Keratinocyte (primary cell): ENCODE measurements around the gene KRTAP10-12. TPM values are rescaled to one million over a fixed set of nuclear protein-coding genes. Genes with fewer than 3 reads are reported as not detected.
A peak's percentile ranks its signal among the peaks of the same experiment; 100 is the strongest.

Source experiments
- DNase-seq: peaks from one replicate; pipeline ENCODE4 v3.0.0-alpha.2; 2011; ENCODE audit warnings: low read depth, missing footprints, low spot score
- FAIRE-seq: peaks from 2 replicates; lab custom pipeline; 2011; peaks lifted over from hg19 to GRCh38; lab: Jason Lieb, UNC
- H2AFZ ChIP-seq: 2 replicates; pipeline ENCODE4 v1.6.0; 2012; ENCODE audit warnings: low read length, control low read depth, inconsistent platforms; ENCODE audit not compliant: control insufficient read depth
- H3K27ac ChIP-seq: 2 replicates; pipeline ENCODE4 v1.5.1; 2011; ENCODE audit warnings: low read length; ENCODE audit not compliant: control insufficient read depth, insufficient read depth
- H3K27me3 ChIP-seq: 3 replicates; pipeline ENCODE4 v1.6.0; 2011; ENCODE audit warnings: low read length; ENCODE audit not compliant: control insufficient read depth, insufficient read depth; ENCODE audit errors: extremely low read depth
- H3K36me3 ChIP-seq, 2 experiments: 2 replicates in 1 of 2; 3 replicates in 1 of 2; pipeline ENCODE4 v1.5.1; 2011; ENCODE audit warnings: low read length in 2 of 2, mild to moderate bottlenecking in 1 of 2; ENCODE audit not compliant: control insufficient read depth in 2 of 2, insufficient read depth in 2 of 2; ENCODE audit errors: extremely low read depth in 1 of 2
- H3K4me1 ChIP-seq: 3 replicates; pipeline ENCODE4 v1.5.1; 2011; ENCODE audit warnings: low read length; ENCODE audit not compliant: control insufficient read depth, insufficient read depth; ENCODE audit errors: extremely low read depth
- H3K4me2 ChIP-seq: 3 replicates; pipeline ENCODE4 v1.6.0; 2011; ENCODE audit warnings: low read depth, low read length; ENCODE audit not compliant: control insufficient read depth, insufficient read depth; ENCODE audit errors: extremely low read depth
- H3K4me3 ChIP-seq, 3 experiments: fragments of 200-600 bp in 1 of 3; sonication (generic) in 1 of 3; 2 replicates in 2 of 3; 3 replicates in 1 of 3; pipeline ENCODE4 v1.5.1; 2011 to 2016; ENCODE audit warnings: low read length in 3 of 3, mild to moderate bottlenecking in 3 of 3, control low read depth in 2 of 3, inconsistent platforms in 1 of 3, low read depth in 1 of 3, mixed read lengths in 1 of 3, mixed run types in 1 of 3, moderate library complexity in 1 of 3; ENCODE audit not compliant: control insufficient read depth in 2 of 3, insufficient read depth in 2 of 3; ENCODE audit errors: extremely low read depth in 1 of 3
- H3K79me2 ChIP-seq: 2 replicates; pipeline ENCODE4 v1.6.0; 2012; ENCODE audit warnings: low read length; ENCODE audit not compliant: control insufficient read depth, insufficient read depth
- H3K9ac ChIP-seq: 3 replicates; pipeline ENCODE4 v1.6.0; 2011; ENCODE audit warnings: low read length; ENCODE audit not compliant: control insufficient read depth, insufficient read depth; ENCODE audit errors: extremely low read depth
- H3K9me1 ChIP-seq: 3 replicates; pipeline ENCODE4 v1.6.0; 2011; ENCODE audit warnings: low read length; ENCODE audit not compliant: control insufficient read depth, insufficient read depth; ENCODE audit errors: extremely low read depth
- H3K9me3 ChIP-seq: 2 replicates; pipeline ENCODE4 v1.5.1; 2012; ENCODE audit warnings: low read depth, low read length; ENCODE audit not compliant: control insufficient read depth
- H4K20me1 ChIP-seq: 3 replicates; pipeline ENCODE4 v1.6.0; 2011; ENCODE audit warnings: low read length; ENCODE audit not compliant: control insufficient read depth, insufficient read depth; ENCODE audit errors: extremely low read depth
- EZH2 ChIP-seq: IDR thresholded peaks from one replicate; pipeline ENCODE4 v1.6.1; 2012; ENCODE audit warnings: inconsistent platforms, mild to moderate bottlenecking, low read length, moderate library complexity
- dilution Hi-C: fragments of 300-500 bp; cut with MboI; formaldehyde crosslinking; loops from one replicate; pipeline ENCODE4 v1.7.0; 2020; ENCODE audit warnings: low sequenced_read_pairs; ENCODE audit not compliant: extremely low pct_ligation_motif_present
- polyA plus RNA-seq, 5 experiments: library from polyadenylated mRNA; depleted of rRNA in 3 of 5; stranded (reverse) in 3 of 5; stranded (forward) in 1 of 5; unstranded in 1 of 5; fragments of >200 nt; gene quantifications; 1 replicate in 1 of 5; 2 replicates in 3 of 5; 3 replicates in 1 of 5; pipeline versions ENCODE4 v1.2.1 to v1.2.3, GENCODE V29; 2011 to 2012; ENCODE audit warnings: missing spikeins in 2 of 5, low read depth in 1 of 5, low replicate concordance in 1 of 5
- TF ChIP-seq, protein P1 (sequence below), 3 experiments: IDR thresholded peaks in 1 of 3; conservative IDR thresholded peaks in 1 of 3; optimal IDR thresholded peaks in 1 of 3; 2 replicates in 2 of 3; 3 replicates in 1 of 3; pipeline versions ENCODE3 to v1.5.1; 2011; ENCODE audit warnings: low read length in 3 of 3, mild to moderate bottlenecking in 3 of 3, moderate library complexity in 2 of 3, control low read depth in 1 of 3, inconsistent platforms in 1 of 3; ENCODE audit not compliant: insufficient read depth in 2 of 3; ENCODE audit errors: extremely low read depth in 1 of 3

The KRTAP10-12 gene
- polyA plus RNA-seq, 1 donor (not counting 4 experiments of a cell fraction or from before 2014, with no cell fraction given), result not detected

DNA sequence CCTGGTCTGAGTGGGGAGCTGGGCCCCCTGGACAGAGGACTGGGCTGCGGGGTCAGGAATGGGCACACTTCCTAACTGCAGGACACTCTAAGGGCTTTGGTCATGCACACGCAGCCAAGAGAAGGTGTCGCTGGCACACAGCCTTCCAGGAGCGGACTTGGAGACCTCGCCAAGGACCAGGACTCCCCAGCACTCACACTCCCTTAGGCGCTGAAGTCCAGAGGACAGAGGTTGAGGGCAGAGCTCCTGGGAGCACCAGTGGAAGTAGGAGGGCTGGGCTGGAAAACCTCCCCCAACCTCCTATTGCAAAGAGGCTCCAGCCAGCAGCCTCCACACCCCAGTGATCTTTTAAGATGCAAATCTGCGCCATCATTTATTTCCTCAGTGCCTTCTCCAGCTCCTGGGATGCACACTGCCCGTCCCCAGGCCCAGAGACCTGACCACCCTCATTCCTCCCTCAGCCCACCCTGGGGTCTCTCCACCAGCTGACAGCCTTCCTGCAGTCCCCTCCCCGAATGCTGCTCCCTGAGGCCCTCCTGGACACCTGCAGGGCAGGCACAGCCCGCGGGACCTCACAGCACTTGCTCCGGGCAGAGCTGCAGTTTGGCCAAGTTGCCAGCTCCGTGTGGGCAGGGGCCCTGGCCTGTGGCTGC lies 11.4 kb downstream of the KRTAP10-12 start:
- H3K36me3 ChIP-seq, result no peaks in the 10 kb centered on the region
- H3K9me1 ChIP-seq, result no peaks in the 10 kb centered on the region
- no peak overlapping the region for H3K27ac ChIP-seq
- TF ChIP-seq, protein P1, sequence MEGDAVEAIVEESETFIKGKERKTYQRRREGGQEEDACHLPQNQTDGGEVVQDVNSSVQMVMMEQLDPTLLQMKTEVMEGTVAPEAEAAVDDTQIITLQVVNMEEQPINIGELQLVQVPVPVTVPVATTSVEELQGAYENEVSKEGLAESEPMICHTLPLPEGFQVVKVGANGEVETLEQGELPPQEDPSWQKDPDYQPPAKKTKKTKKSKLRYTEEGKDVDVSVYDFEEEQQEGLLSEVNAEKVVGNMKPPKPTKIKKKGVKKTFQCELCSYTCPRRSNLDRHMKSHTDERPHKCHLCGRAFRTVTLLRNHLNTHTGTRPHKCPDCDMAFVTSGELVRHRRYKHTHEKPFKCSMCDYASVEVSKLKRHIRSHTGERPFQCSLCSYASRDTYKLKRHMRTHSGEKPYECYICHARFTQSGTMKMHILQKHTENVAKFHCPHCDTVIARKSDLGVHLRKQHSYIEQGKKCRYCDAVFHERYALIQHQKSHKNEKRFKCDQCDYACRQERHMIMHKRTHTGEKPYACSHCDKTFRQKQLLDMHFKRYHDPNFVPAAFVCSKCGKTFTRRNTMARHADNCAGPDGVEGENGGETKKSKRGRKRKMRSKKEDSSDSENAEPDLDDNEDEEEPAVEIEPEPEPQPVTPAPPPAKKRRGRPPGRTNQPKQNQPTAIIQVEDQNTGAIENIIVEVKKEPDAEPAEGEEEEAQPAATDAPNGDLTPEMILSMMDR (optimal IDR thresholded peaks at IDR 0.05 in 1 of 3, IDR thresholded peaks at IDR 0.05 in 1 of 3, conservative IDR thresholded peaks at IDR 0.05 in 1 of 3; ENCODE audit: extremely low read depth in 1 of 3, insufficient read depth in 2 of 3, low read length in 3 of 3), result no peak
- no peak for TF ChIP-seq EZH2
- H3K27me3 ChIP-seq, result peaks cover 57% of the 10 kb centered on the region
- no peak for DNase-seq
- no peaks in the 10 kb centered on the region for H4K20me1 ChIP-seq
- H3K79me2 ChIP-seq, result no peaks in the 10 kb centered on the region
- FAIRE-seq, result no peak
- H3K9ac ChIP-seq, result no peak overlapping the region
- peaks cover 4% of the 10 kb centered on the region for H3K9me3 ChIP-seq
- dilution Hi-C loops, result no loop called here
- H3K4me2 ChIP-seq, result peak overlapping the region; percentile 91
- H2AFZ ChIP-seq, result no peak overlapping the region
- no peak overlapping the region for H3K4me3 ChIP-seq
- peaks cover 31% of the 10 kb centered on the region for H3K4me1 ChIP-seq

DNA sequence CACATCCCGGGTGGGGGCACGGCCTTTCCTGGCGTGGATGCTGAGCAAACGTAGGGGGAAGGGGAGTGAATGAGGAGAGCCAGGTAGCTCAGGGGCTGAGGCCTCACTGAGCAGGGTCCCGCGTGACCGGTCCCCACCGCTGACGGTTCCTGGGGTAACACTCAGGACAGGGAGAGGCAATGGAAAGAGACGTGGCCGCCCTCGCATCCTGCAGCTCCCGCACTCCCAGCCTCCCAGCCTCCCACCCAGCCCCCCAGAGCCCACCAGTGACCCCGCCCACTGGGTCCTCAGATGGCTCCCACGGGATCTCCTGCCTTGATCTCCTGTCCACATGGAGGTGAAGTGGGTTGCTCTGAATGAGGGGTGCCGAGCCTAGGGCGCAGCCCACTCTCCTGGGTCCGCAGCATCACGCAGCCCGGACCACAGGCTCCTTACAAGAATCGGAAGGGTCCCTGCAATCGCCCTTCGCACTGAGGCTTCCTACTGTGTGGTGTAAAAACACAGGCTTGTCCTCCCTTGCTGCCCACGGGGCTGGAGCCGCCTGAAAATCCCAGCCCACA lies 12.0 kb downstream of the KRTAP10-12 start:
- FAIRE-seq (no peak), DNase-seq (no peak)
- dilution Hi-C loops, result no loop called here
- peaks cover 31% of the 10 kb centered on the region for H3K4me1 ChIP-seq
- H3K27ac ChIP-seq, result no peak overlapping the region
- peak overlapping the region; percentile 26 for H3K9ac ChIP-seq
- H3K79me2 ChIP-seq, result no peaks in the 10 kb centered on the region
- H3K4me2 ChIP-seq, result peak overlapping the region; percentile 91
- H3K9me3 ChIP-seq, result peaks cover 4% of the 10 kb centered on the region
- TF ChIP-seq, protein P1 (optimal IDR thresholded peaks at IDR 0.05 in 1 of 3, IDR thresholded peaks at IDR 0.05 in 1 of 3, conservative IDR thresholded peaks at IDR 0.05 in 1 of 3; ENCODE audit: extremely low read depth in 1 of 3, insufficient read depth in 2 of 3, low read length in 3 of 3), result no peak
- TF ChIP-seq EZH2, result no peak
- peak overlapping the region; percentile 57 for H2AFZ ChIP-seq
- no peaks in the 10 kb centered on the region for H3K36me3 ChIP-seq
- H3K27me3 ChIP-seq, result peaks cover 63% of the 10 kb centered on the region
- peak overlapping the region; percentile 14 to 61 (median 59) for H3K4me3 ChIP-seq
- H3K9me1 ChIP-seq, result no peaks in the 10 kb centered on the region
- H4K20me1 ChIP-seq, result no peaks in the 10 kb centered on the region
